Tibial artery (tissue), 4 donors: ENCODE data around the gene FCRL5.

Source experiments
- DNase-seq, 2 donors: peaks; one replicate each; pipeline ENCODE4 v3.0.0-alpha.2; 2019
- H3K27ac ChIP-seq, 2 donors: fragments of 200-600 bp; sonication (generic) in 1 of 2; 1 replicate in 1 of 2; 2 replicates in 1 of 2; pipeline ENCODE4 v1.5.1; 2018 to 2019; ENCODE audit warnings: mild to moderate bottlenecking in 1 of 2
- H3K27me3 ChIP-seq, 2 donors: fragments of 200-600 bp; sonication (generic) in 1 of 2; one replicate each; pipeline versions ENCODE4 v1.5.1 to v1.6.0; 2016 to 2019
- H3K36me3 ChIP-seq, 3 donors: fragments of 200-600 bp; sonication (generic) in 2 of 3; one replicate each; pipeline ENCODE4 v1.5.1; 2016 to 2019; ENCODE audit warnings: mild to moderate bottlenecking in 2 of 3
- H3K4me1 ChIP-seq, 4 donors: fragments of 200-600 bp; sonication (generic) in 2 of 4; 1 replicate in 3 of 4; 2 replicates in 1 of 4; pipeline ENCODE4 v1.5.1; 2016 to 2019
- H3K4me3 ChIP-seq, 2 donors: fragments of 200-600 bp; sonication (generic) in 1 of 2; 1 replicate in 1 of 2; 2 replicates in 1 of 2; pipeline ENCODE4 v1.5.1; 2018 to 2019; ENCODE audit warnings: mild to moderate bottlenecking in 2 of 2
- H3K9me3 ChIP-seq, 3 donors: fragments of 200-600 bp; sonication (generic) in 1 of 3; one replicate each; pipeline ENCODE4 v1.5.1; 2016 to 2019
- CTCF ChIP-seq, 2 experiments: fragments of 200-600 bp in 1 of 2; fragments of 450-650 bp in 1 of 2; IDR thresholded peaks; one replicate each; pipeline ENCODE4 v1.5.1; 2017 to 2019; ENCODE audit warnings: antibody characterized with exemption in 2 of 2, mild to moderate bottlenecking in 1 of 2, moderate library complexity in 1 of 2
- intact Hi-C: fragments of 100-400 bp; cut with DNase I; formaldehyde crosslinking; loops from one replicate; pipeline ENCODE4 v1.15.0; 2023; ENCODE audit warnings: low total_unique reads

The FCRL5 gene

GRCh38 chr1:157540852-157541251 lies 11.5 kb downstream of the FCRL5 start:
- intact Hi-C loops = no loop called here
- no peak for TF ChIP-seq CTCF (IDR thresholded peaks at IDR 0.05)
- H3K27ac ChIP-seq = no peak overlapping the region
- DNase-seq = no peak
- no peaks in the 10 kb centered on the region for H3K36me3 ChIP-seq
- no peak overlapping the region for H3K4me3 ChIP-seq
- H3K4me1 ChIP-seq = no peaks in the 10 kb centered on the region
- no peaks in the 10 kb centered on the region for H3K27me3 ChIP-seq
- H3K9me3 ChIP-seq = no peaks in the 10 kb centered on the region

- intact Hi-C loops = no loop called here
- no peaks in the 10 kb centered on the region for H3K4me1 ChIP-seq
- H3K27me3 ChIP-seq = no peaks in the 10 kb centered on the region
Observed at GRCh38 chr1:157540160-157540748, 12.1 kb downstream of the FCRL5 start.

GRCh38 chr1:157539568-157539967 lies 12.7 kb downstream of the FCRL5 start:
- TF ChIP-seq CTCF (IDR thresholded peaks at IDR 0.05) = no peak
- Histone ChIP-seq H3K27me3 (no peaks in the 10 kb centered on the region), H3K36me3 (no peaks in the 10 kb centered on the region), H3K4me1 (no peaks in the 10 kb centered on the region), H3K27ac (no peak overlapping the region), H3K4me3 (no peak overlapping the region), H3K9me3 (no peaks in the 10 kb centered on the region)
- DNase-seq = no peak
- intact Hi-C loops = no loop called here

More at GRCh38 chr1:157540160-157540748, 12.1 kb downstream of the FCRL5 start:
- TF ChIP-seq CTCF (IDR thresholded peaks at IDR 0.05) = no peak
- Histone ChIP-seq H3K4me3 (no peak overlapping the region), H3K27ac (no peak overlapping the region), H3K9me3 (no peaks in the 10 kb centered on the region), H3K36me3 (no peaks in the 10 kb centered on the region)
- no peak for DNase-seq

GRCh38 chr1:157532569-157532968 lies 19.7 kb downstream of the FCRL5 start:
- intact Hi-C loops = no loop called here
- Histone ChIP-seq H3K4me3 (no peak overlapping the region), H3K9me3 (no peaks in the 10 kb centered on the region), H3K36me3 (no peaks in the 10 kb centered on the region), H3K27me3 (peaks cover 0 to under 1% of the 10 kb centered on the region in 2 donors), H3K4me1 (no peaks in the 10 kb centered on the region), H3K27ac (no peak overlapping the region)
- no peak for TF ChIP-seq CTCF (IDR thresholded peaks at IDR 0.05)
- DNase-seq = no peak

GRCh38 chr1:157523774-157524493 lies 28.4 kb downstream of the FCRL5 start:
- Histone ChIP-seq H3K4me3 (no peak overlapping the region), H3K4me1 (no peaks in the 10 kb centered on the region), H3K36me3 (no peaks in the 10 kb centered on the region), H3K27me3 (peaks cover 0 to 25% of the 10 kb centered on the region in 2 donors), H3K9me3 (no peaks in the 10 kb centered on the region), H3K27ac (no peak overlapping the region)
- TF ChIP-seq CTCF (IDR thresholded peaks at IDR 0.05) = no peak
- intact Hi-C loops = no loop called here
- DNase-seq = no peak
